WI38 (cell line): ENCODE data around the gene TPRG1L.
"Not testable (repeated sequence)": the region's sequence is repeated elsewhere in the genome, so short reads cannot be mapped to it uniquely, and the experiment has no call there.

Source experiments
- H3K4me3 ChIP-seq: 2 replicates; pipeline ENCODE4 v1.5.1; 2011; ENCODE audit warnings: low read depth, mild to moderate bottlenecking, control low read depth, low read length
- TF ChIP-seq, protein P1 (sequence below): IDR thresholded peaks from 2 replicates; pipeline ENCODE4 v1.5.1; 2012; ENCODE audit warnings: low read depth, mild to moderate bottlenecking, control low read depth, low read length

TPRG1L gene

DNA sequence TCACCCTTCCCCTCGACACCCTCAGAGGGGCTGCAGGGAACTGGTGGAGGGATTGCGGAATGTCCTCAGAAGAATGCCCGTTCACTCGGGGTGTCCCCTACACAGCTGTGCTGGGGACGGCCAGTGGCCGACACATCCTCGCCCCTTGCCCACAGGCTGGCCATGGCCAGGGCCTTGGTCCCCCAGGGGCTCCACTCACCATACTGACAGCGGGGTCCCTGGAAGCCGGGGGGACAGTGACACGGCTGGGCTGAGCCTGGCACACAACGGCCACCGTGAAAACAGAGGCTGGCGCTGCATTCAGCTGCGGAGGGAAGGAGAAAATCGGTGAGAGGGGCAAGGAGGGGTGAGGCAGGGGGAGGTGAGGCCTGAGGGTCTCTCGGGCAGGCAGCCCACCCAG is 45.2 kb upstream of the TPRG1L start:
- TF ChIP-seq, protein P1, sequence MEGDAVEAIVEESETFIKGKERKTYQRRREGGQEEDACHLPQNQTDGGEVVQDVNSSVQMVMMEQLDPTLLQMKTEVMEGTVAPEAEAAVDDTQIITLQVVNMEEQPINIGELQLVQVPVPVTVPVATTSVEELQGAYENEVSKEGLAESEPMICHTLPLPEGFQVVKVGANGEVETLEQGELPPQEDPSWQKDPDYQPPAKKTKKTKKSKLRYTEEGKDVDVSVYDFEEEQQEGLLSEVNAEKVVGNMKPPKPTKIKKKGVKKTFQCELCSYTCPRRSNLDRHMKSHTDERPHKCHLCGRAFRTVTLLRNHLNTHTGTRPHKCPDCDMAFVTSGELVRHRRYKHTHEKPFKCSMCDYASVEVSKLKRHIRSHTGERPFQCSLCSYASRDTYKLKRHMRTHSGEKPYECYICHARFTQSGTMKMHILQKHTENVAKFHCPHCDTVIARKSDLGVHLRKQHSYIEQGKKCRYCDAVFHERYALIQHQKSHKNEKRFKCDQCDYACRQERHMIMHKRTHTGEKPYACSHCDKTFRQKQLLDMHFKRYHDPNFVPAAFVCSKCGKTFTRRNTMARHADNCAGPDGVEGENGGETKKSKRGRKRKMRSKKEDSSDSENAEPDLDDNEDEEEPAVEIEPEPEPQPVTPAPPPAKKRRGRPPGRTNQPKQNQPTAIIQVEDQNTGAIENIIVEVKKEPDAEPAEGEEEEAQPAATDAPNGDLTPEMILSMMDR = no peak
- H3K4me3 ChIP-seq = no peak overlapping the region

DNA sequence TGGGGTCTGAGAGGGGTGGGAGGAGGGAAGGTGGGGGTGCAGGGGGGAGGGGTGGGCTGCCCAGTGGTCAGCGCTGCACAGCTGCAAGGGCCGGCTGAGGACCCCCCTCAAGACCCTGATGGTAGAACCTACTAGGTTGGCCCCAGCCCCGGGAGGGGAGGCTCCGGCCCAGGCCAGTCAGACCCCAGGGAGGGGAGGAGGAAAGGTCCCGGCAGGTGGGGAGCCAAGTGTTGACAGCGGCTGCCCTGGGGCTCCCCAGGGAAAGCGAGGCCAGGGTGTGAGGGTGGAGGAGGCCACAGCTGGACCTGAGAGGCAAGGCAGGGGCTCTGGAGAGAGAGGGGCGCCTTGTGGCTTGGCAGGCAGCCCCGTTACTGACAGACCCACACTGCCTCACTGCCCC is 44.6 kb upstream of the TPRG1L start:
- H3K4me3 ChIP-seq = no peak overlapping the region
- TF ChIP-seq, protein P1 = no peak

DNA sequence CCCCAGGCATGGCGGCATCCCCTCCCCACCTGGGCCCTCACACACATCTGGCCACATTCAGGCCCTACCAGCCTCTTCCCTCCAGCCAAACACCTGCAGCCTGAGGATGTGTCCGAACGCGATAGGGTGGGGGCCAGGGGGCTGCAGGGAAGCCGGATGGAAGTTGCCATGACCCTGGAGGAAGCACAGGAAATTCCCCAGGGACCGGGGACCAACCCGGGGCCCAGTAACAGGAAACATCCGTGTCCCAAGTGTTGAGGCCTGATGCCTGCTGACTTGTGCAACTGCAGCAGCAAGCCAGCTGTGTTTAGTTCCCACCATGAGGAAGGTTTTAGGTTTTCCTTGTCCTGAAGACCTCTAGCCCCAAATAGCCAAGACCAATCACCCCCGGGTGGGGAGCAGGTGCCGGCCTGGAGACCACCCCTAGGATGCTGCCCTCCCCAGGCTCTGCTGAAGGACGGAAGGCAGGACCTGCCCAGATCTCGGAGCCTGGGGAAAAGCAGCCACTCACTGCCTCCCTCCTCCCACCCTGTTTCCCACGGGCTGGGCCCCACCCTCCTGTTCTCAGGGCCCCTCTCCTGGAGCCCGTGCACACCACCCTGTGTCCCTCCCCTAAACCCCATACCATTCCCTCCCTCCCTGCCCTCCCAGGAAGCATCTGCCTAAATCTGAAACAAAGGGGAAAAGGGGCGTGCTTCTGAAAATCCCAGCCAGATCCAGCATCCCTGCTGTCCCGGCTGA is 43.3 kb upstream of the TPRG1L start:
- TF ChIP-seq, protein P1 = no peak
- H3K4me3 ChIP-seq = no peak overlapping the region

DNA sequence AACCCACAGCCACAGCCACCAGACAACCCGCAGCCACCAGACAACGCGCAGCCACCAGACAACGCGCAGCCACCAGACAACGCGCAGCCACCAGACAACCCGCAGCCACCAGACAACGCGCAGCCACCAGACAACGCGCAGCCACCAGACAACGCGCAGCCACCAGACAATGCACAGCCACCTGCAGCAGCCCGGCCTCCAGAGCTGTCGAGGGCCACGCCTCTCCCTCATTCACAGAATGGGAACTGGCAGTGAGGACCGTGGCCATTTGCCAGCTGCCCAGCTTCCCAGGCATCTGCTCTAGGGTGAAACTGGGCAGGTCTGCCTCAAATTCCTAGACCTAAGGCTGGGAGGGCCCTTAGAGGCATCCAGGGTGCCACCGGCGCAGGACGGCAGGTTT is 41.1 kb upstream of the TPRG1L start:
- not testable (repeated sequence) for H3K4me3 ChIP-seq

DNA sequence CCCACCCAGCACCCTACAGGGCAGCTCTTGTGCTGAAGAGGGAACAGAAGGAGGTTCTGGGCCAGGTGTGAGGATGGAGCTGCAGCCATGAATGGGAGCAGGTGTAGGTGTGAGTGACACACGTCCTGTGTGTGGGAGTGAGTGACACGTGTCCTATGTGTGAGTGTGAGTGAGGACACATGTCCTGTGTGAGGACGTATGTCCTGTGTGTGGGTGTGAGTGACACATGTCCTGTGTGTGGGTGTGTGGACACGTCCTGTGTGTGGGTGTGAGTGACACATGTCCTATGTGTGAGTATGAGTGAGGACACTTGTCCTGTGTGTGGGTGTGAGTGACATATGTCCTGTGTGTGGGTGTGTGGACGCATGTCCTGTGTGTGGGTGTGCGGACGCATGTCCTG is 39.9 kb upstream of the TPRG1L start:
- H3K4me3 ChIP-seq = no peak overlapping the region
- TF ChIP-seq, protein P1 = no peak

DNA sequence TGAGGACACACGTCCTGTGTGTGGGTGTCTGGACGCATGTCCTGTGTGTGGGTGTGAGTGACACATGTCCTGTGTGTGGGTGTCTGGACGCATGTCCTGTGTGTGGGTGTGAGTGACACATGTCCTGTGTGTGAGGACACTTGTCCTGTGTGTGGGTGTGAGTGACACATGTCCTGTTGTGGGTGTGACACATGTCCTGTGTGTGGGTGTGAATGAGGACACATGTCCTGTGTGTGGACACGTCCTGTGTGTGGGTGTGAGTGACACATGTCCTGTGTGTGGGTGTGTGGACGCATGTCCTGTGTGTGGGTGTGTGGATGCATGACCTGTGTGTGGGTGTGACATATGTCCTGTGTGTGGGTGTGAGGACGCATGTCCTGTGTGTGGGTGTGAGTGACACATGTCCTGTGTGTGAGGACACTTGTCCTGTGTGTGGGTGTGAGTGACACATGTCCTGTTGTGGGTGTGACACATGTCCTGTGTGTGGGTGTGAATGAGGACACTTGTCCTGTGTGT is 39.4 kb upstream of the TPRG1L start:
- H3K4me3 ChIP-seq = not testable (repeated sequence)

DNA sequence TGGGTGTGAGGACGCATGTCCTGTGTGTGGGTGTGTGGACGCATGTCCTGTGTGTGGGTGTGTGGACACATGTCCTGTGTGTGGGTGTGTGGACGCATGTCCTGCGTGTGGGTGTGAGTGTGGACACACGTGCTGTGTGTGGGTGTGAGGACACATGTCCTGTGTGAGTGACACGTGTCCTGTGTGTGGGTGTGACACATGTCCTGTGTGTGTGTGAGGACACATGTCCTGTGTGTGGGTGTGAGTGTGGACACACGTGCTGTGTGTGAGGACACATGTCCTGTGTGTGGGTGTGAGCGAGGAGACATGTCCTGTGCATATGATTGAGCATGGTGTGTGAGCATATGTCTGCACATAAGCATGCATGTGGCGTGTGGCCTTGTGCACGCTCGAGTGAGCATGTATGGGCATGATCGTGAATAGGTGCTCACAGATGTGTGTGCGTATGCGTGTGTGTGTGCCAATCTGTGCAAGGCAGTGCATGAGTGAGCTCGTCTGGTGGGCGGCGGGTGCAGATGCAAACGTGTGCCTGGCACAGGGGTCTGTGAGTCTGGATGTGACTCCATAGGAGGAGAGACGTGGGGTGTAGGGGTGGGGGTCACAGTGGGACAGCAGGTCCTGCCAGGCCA is 38.8 kb upstream of the TPRG1L start:
- H3K4me3 ChIP-seq = no peak overlapping the region
- TF ChIP-seq, protein P1 = no peak

DNA sequence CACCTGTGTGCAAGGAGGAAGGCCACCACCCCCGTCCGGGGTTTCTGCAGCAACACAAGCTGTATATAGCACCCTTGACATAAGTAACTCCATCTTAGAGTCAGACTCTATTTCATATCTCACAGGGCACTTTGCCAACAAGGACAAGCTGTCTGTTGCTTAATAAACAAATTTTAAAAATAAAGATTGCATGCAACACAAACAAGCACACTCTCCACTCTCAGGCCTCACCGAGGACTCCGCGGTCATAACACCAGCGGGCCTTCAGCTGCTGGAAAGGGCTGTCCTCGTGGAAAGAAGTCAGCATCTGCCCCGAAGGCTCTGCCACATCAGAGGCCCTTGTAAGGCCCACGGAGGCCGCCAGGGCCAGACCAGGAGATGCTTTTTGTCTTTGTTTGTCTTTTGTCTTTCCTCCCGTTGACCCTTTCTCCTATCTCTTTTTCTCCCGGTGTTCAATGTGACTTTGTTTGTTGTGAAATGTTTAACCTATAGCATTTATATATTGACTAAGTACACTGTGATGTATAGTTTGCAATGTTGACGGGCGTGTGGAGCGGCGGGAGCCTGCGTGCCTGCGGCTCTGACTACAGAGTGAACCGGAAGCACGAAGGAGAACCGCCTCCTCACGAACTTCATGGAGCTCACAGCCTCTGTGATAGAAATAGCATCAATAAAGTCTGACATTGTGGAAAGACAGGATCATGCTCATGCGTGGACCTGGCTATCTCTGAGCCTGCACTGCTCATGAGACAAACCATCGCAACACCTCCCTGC is 37.6 kb upstream of the TPRG1L start:
- TF ChIP-seq, protein P1 = no peak
- no peak overlapping the region for H3K4me3 ChIP-seq
